SK-N-SH (cell line): ENCODE measurements around the gene RASSF3. TPM values are rescaled to one million over a fixed set of nuclear protein-coding genes. Genes with fewer than 3 reads are reported as not detected.

Source experiments
- CTCF ChIA-PET: fragments of 300-600, 350-600 bp; formaldehyde crosslinking; extraction: SDS; loops from one replicate; lab custom pipeline; 2021; lab: Yijun Ruan, JAX
- POLR2A ChIA-PET: fragments of 350-600 bp; sonication (Branson Sonifier 250); formaldehyde crosslinking; extraction: SDS; loops from one replicate; lab custom pipeline; 2020; ENCODE audit warnings: antibody characterized with exemption, inconsistent platforms; lab: Yijun Ruan, JAX
- DNase-seq: peaks from one replicate; pipeline ENCODE4 v3.0.0; 2012
- H2AFZ ChIP-seq: fragments of 200-600 bp; sonication (generic); 2 replicates; pipeline ENCODE4 v1.8.1; 2016; ENCODE audit warnings: antibody characterized with exemption, mild to moderate bottlenecking, low read depth
- H3F3A ChIP-seq: fragments of 200-600 bp; sonication (generic); replicated peaks from 2 replicates; pipeline ENCODE3; 2016; ENCODE audit warnings: antibody characterized with exemption, mild to moderate bottlenecking; ENCODE audit not compliant: insufficient read depth
- H3K27ac ChIP-seq, 2 experiments: fragments of 200-500 bp in 1 of 2; fragments of 200-600 bp in 1 of 2; sonication (Bioruptor generic) in 1 of 2; sonication (generic), shearing (Covaris generic) in 1 of 2; 2 replicates each; pipeline versions ENCODE4 v1.5.1 to v1.6.1; 2014 to 2016; ENCODE audit warnings: low read depth in 2 of 2, inconsistent platforms in 1 of 2, low read length in 1 of 2, mild to moderate bottlenecking in 1 of 2, mixed read lengths in 1 of 2
- H3K27me3 ChIP-seq: fragments of 200-600 bp; sonication (generic), shearing (Covaris generic); 2 replicates; pipeline ENCODE4 v1.6.1; 2016; ENCODE audit warnings: mixed run types; ENCODE audit not compliant: insufficient read depth
- H3K36me3 ChIP-seq, 2 experiments: fragments of 200-500 bp in 1 of 2; fragments of 200-600 bp in 1 of 2; sonication (Bioruptor generic) in 1 of 2; sonication (generic) in 1 of 2; replicated peaks in 1 of 2; 2 replicates each; pipeline versions ENCODE3 to v1.5.1; 2014 to 2016; ENCODE audit warnings: low read length in 1 of 2, mild to moderate bottlenecking in 1 of 2; ENCODE audit not compliant: insufficient read depth in 2 of 2, control insufficient read depth in 1 of 2
- H3K4me1 ChIP-seq, 2 experiments: fragments of 200-500 bp in 1 of 2; fragments of 200-600 bp in 1 of 2; sonication (Bioruptor generic) in 1 of 2; sonication (generic), shearing (Covaris generic) in 1 of 2; 2 replicates each; pipeline versions ENCODE4 v1.5.1 to v1.6.1; 2014 to 2016; ENCODE audit warnings: low read depth in 1 of 2, low read length in 1 of 2, mixed run types in 1 of 2; ENCODE audit not compliant: insufficient read depth in 2 of 2, control insufficient read depth in 1 of 2
- H3K4me2 ChIP-seq: fragments of 200-600 bp; sonication (generic), shearing (Covaris generic); 2 replicates; pipeline ENCODE4 v1.6.1; 2017; ENCODE audit warnings: mixed run types
- H3K4me3 ChIP-seq, 2 experiments: fragments of 200-500 bp in 1 of 2; fragments of 200-600 bp in 1 of 2; sonication (Bioruptor generic) in 1 of 2; sonication (generic), shearing (Covaris generic) in 1 of 2; 2 replicates each; pipeline versions ENCODE4 v1.5.1 to v1.8.1; 2014 to 2016; ENCODE audit warnings: low read depth in 2 of 2, inconsistent platforms in 1 of 2, low read length in 1 of 2, mild to moderate bottlenecking in 1 of 2, mixed read lengths in 1 of 2, moderate library complexity in 1 of 2
- H3K79me2 ChIP-seq: fragments of 200-600 bp; sonication (generic); 2 replicates; pipeline ENCODE4 v1.8.1; 2017; ENCODE audit warnings: mild to moderate bottlenecking; ENCODE audit not compliant: insufficient read depth
- H3K9ac ChIP-seq: fragments of 200-600 bp; sonication (generic); 2 replicates; pipeline ENCODE4 v1.6.1; 2017; ENCODE audit warnings: mixed run types
- H3K9me2 ChIP-seq: fragments of 200-600 bp; sonication (generic); 2 replicates; pipeline ENCODE4 v1.6.1; 2017; ENCODE audit warnings: mixed run types
- H3K9me3 ChIP-seq: fragments of 200-600 bp; sonication (generic); 2 replicates; pipeline ENCODE4 v1.6.1; 2017; ENCODE audit warnings: mixed run types, mild to moderate bottlenecking, moderate library complexity
- H4K20me1 ChIP-seq: fragments of 200-600 bp; sonication (generic); 2 replicates; pipeline ENCODE4 v1.6.1; 2017; ENCODE audit warnings: mild to moderate bottlenecking, mixed run types; ENCODE audit not compliant: insufficient read depth
- CHD2 ChIP-seq: fragments of 150-350 bp; IDR thresholded peaks from 2 replicates; pipeline ENCODE4 v1.6.1; 2018; ENCODE audit warnings: low read length; ENCODE audit not compliant: partially characterized antibody
- CTCF ChIP-seq: fragments of 200-600 bp; sonication (generic); IDR thresholded peaks from 2 replicates; pipeline ENCODE4 v1.6.1; 2017; ENCODE audit warnings: antibody characterized with exemption, mild to moderate bottlenecking, moderate library complexity
- ELF1 ChIP-seq: IDR thresholded peaks from 2 replicates; pipeline ENCODE4 v1.4.0; 2012
- EP300 ChIP-seq, 2 experiments: IDR thresholded peaks; 2 replicates each; pipeline versions ENCODE4 v1.4.0 to v1.6.1; 2012; ENCODE audit warnings: borderline replicate concordance in 1 of 2, low read depth in 1 of 2, low read length in 1 of 2
- FOSL2 ChIP-seq: IDR thresholded peaks from 2 replicates; pipeline ENCODE4 v1.4.0; 2012; ENCODE audit warnings: low read depth, mild to moderate bottlenecking, moderate library complexity, borderline replicate concordance
- GATA2 ChIP-seq: sonication (generic); formaldehyde crosslinking; IDR thresholded peaks from 2 replicates; pipeline ENCODE4 v1.5.0; 2020; ENCODE audit warnings: mild to moderate bottlenecking, missing genetic modification reagents
- JUND ChIP-seq: IDR thresholded peaks from 2 replicates; pipeline ENCODE4 v1.4.0; 2012
- MAX ChIP-seq: IDR thresholded peaks from 2 replicates; pipeline ENCODE4 v1.4.0; 2012; ENCODE audit warnings: low read depth
- MEF2A ChIP-seq: IDR thresholded peaks from 2 replicates; pipeline ENCODE4 v1.4.0; 2012; ENCODE audit warnings: low read depth, borderline replicate concordance
- MXI1 ChIP-seq: IDR thresholded peaks from 2 replicates; pipeline ENCODE4 v1.6.1; 2012; ENCODE audit warnings: mild to moderate bottlenecking, low read depth, low read length, improper control_type of control experiment
- NFIC ChIP-seq: IDR thresholded peaks from 2 replicates; pipeline ENCODE4 v1.4.0; 2012; ENCODE audit warnings: borderline replicate concordance
- PBX3 ChIP-seq: IDR thresholded peaks from 2 replicates; pipeline ENCODE4; 2012
- RAD21 ChIP-seq: IDR thresholded peaks from 2 replicates; pipeline ENCODE4 v1.6.1; 2012; ENCODE audit warnings: mild to moderate bottlenecking, low read length
- RCOR1 ChIP-seq: fragments of 150-350 bp; IDR thresholded peaks from 2 replicates; pipeline ENCODE4 v1.6.1; 2017; ENCODE audit warnings: antibody characterized with exemption, low read length
- SIN3A ChIP-seq: IDR thresholded peaks from 2 replicates; pipeline ENCODE4 v1.6.1; 2012; ENCODE audit warnings: low read depth, mild to moderate bottlenecking, low read length, moderate library complexity, borderline replicate concordance
- SMC3 ChIP-seq: IDR thresholded peaks from 2 replicates; pipeline ENCODE4 v1.6.1; 2012; ENCODE audit warnings: low read depth, low read length, improper control_type of control experiment
- TCF12 ChIP-seq: IDR thresholded peaks from 2 replicates; pipeline ENCODE4 v1.4.0; 2012
- TEAD4 ChIP-seq: IDR thresholded peaks from 2 replicates; pipeline ENCODE4 v1.4.0; 2012; ENCODE audit warnings: mild to moderate bottlenecking, borderline replicate concordance; ENCODE audit not compliant: insufficient read depth
- USF1 ChIP-seq: IDR thresholded peaks from 2 replicates; pipeline ENCODE4 v1.4.0; 2012; ENCODE audit warnings: low read depth, borderline replicate concordance
- USF2 ChIP-seq: fragments of 150-350 bp; IDR thresholded peaks from 2 replicates; pipeline ENCODE4 v1.6.1; 2017; ENCODE audit warnings: antibody characterized with exemption, low read length, low read depth, borderline replicate concordance
- YY1 ChIP-seq: IDR thresholded peaks from 2 replicates; pipeline ENCODE4 v1.4.0; 2012; ENCODE audit warnings: low read depth, mild to moderate bottlenecking
- ZBTB33 ChIP-seq: IDR thresholded peaks from 2 replicates; pipeline ENCODE4 v1.4.0; 2012; ENCODE audit warnings: low read depth, borderline replicate concordance
- WGBS: methylation state at CpG from one replicate; pipeline ENCODE4 v1.1.6; 2017; ENCODE audit warnings: low lambda C conversion rate; 5-methylcytosine and 5-hydroxymethylcytosine counted together
- polyA plus RNA-seq, 3 experiments: library from polyadenylated mRNA; depleted of rRNA; stranded (reverse); fragments of >200 nt; gene quantifications; 2 replicates each; pipeline ENCODE4 v1.2.3, GENCODE V29; 2012

Gene RASSF3
- polyA plus RNA-seq, 1 of the 3 experiments (the other 2 are of a cell fraction): 11.1 TPM

- Histone ChIP-seq H3K9me3 (no peaks in the 10 kb centered on the region), H3K79me2 (peaks cover 81% of the 10 kb centered on the region), H3K36me3 (peaks cover 0 to 7% of the 10 kb centered on the region in 2 experiments), H4K20me1 (no peaks in the 10 kb centered on the region), H3F3A (no peaks in the 10 kb centered on the region), H3K4me2 (no peak overlapping the region), H3K27me3 (no peaks in the 10 kb centered on the region), H3K4me3 (no peak overlapping the region), H3K27ac (no peak overlapping the region), H3K4me1 (peaks cover 3 to 6% of the 10 kb centered on the region in 2 experiments; a peak in 2 of 4 replicates), H3K9me2 (no peaks in the 10 kb centered on the region), H2AFZ (no peak overlapping the region), H3K9ac (no peak overlapping the region)
- no peak for DNase-seq
- POLR2A ChIA-PET: no interaction called here
- CTCF ChIA-PET: no interaction called here
- TF ChIP-seq GATA2 (CRISPR knock-in tag): no peak
- no peak for TF ChIP-seq CHD2
- no peak for TF ChIP-seq SIN3A
- no peak for TF ChIP-seq MAX
- TF ChIP-seq MEF2A: no peak
- no peak for TF ChIP-seq MXI1
- TF ChIP-seq FOSL2: no peak
- TF ChIP-seq ZBTB33: no peak
- no peak for TF ChIP-seq NFIC
- TF ChIP-seq RAD21: no peak
- no peak for TF ChIP-seq JUND
- TF ChIP-seq TEAD4: no peak
- TF ChIP-seq ELF1: no peak
- no peak for TF ChIP-seq RCOR1
- WGBS: 88% methylated on average over 2 of the region's 2 CpGs
Measured at GRCh38 chr12:64636856-64637255, 26.6 kb downstream of the RASSF3 start.

GRCh38 chr12:64639466-64639865, 29.2 kb downstream of the RASSF3 start:
- no peak for TF ChIP-seq PBX3
- TF ChIP-seq CHD2: no peak
- no peak for TF ChIP-seq MAX
- TF ChIP-seq RCOR1: no peak
- no peak for TF ChIP-seq NFIC
- no peak for TF ChIP-seq SIN3A
- TF ChIP-seq TCF12: no peak
- no peak for TF ChIP-seq GATA2 (CRISPR knock-in tag)
- no peak for TF ChIP-seq YY1
- TF ChIP-seq USF2: no peak
- TF ChIP-seq TEAD4: no peak
- TF ChIP-seq CTCF: no peak
- no peak for TF ChIP-seq EP300 (IDR thresholded peaks at IDR 0.05; ENCODE audit: borderline replicate concordance in 1 of 2, low read depth in 1 of 2, low read length in 1 of 2)
- no peak for TF ChIP-seq USF1
- TF ChIP-seq SMC3: no peak
- ChIA-PET CTCF (no interaction called here), POLR2A (no interaction called here)

More at GRCh38 chr12:64639466-64639865, 29.2 kb downstream of the RASSF3 start:
- no peak overlapping the region for H3K4me2 ChIP-seq
- H3K9ac ChIP-seq: no peak overlapping the region
- H3K36me3 ChIP-seq: no peaks in the 10 kb centered on the region
- peaks cover under 1 to 3% of the 10 kb centered on the region in 2 experiments; a peak in 2 of 4 replicates for H3K4me1 ChIP-seq
- no peaks in the 10 kb centered on the region for H3K9me3 ChIP-seq
- H3K9me2 ChIP-seq: no peaks in the 10 kb centered on the region
- WGBS: 100% methylated on average over 1 of the region's 1 CpG
- no peak for DNase-seq
- H3F3A ChIP-seq: no peaks in the 10 kb centered on the region
- H2AFZ ChIP-seq: no peak overlapping the region
- H3K27ac ChIP-seq: no peak overlapping the region
- H3K27me3 ChIP-seq: no peaks in the 10 kb centered on the region
- no peaks in the 10 kb centered on the region for H4K20me1 ChIP-seq
- H3K79me2 ChIP-seq: peaks cover 94% of the 10 kb centered on the region
- no peak overlapping the region for H3K4me3 ChIP-seq
